Activated B cell treated with CpG ODN at 0.5 μM for 24 hours (primary cell): ENCODE measurements around the gene METTL15. TPM values are rescaled to one million over a fixed set of nuclear protein-coding genes. Genes with fewer than 3 reads are reported as not detected.
"Not testable (repeated sequence)": the region's sequence is repeated elsewhere in the genome, so short reads cannot be mapped to it uniquely, and the experiment has no call there.

Experiments
- ATAC-seq: fragments of 200-7000 bp; cut with Tn5 transposase; one replicate; pipeline ENCODE4 v1.10.0; 2021; ENCODE audit warnings: low read depth, mild to moderate bottlenecking, moderate library complexity
- CTCF ChIA-PET: fragments of 350-600 bp; sonication (Branson Sonifier 250); formaldehyde crosslinking; loops from one replicate; lab custom pipeline; 2021; ENCODE audit warnings: antibody characterized with exemption; lab: Charles Lee
- POLR2A ChIA-PET: fragments of 350-600 bp; sonication (Branson Sonifier 250); formaldehyde crosslinking; loops from one replicate; lab custom pipeline; 2021; ENCODE audit warnings: antibody characterized with exemption; lab: Charles Lee
- DNase-seq: peaks from one replicate; pipeline ENCODE4 v3.0.0; 2022
- H3K27ac Mint-ChIP-seq: one replicate; pipeline ENCODE4 v1.8.0; 2020; ENCODE audit warnings: mixed read lengths
- H3K27me3 Mint-ChIP-seq: one replicate; pipeline ENCODE4 v1.8.0; 2021; ENCODE audit warnings: mixed read lengths
- H3K36me3 Mint-ChIP-seq: one replicate; pipeline ENCODE4 v1.8.0; 2021; ENCODE audit warnings: low read depth, mixed read lengths
- H3K4me1 Mint-ChIP-seq: one replicate; pipeline ENCODE4 v1.8.0; 2021; ENCODE audit warnings: mixed read lengths
- H3K4me3 Mint-ChIP-seq: one replicate; pipeline ENCODE4 v1.8.0; 2020; ENCODE audit warnings: mild to moderate bottlenecking, mixed read lengths
- H3K9me3 Mint-ChIP-seq: one replicate; pipeline ENCODE4 v1.8.0; 2020; ENCODE audit warnings: mixed read lengths
- CTCF ChIP-seq: fragments of 200-600 bp; IDR thresholded peaks from one replicate; pipeline ENCODE4 v1.8.0; 2022; ENCODE audit warnings: antibody characterized with exemption, mild to moderate bottlenecking
- intact Hi-C: fragments of 100-400 bp; cut with micrococcal nuclease; formaldehyde crosslinking; loops from one replicate; pipeline ENCODE4 v1.15.1; 2024
- total RNA-seq: library from RNA; stranded (reverse); gene quantifications from 2 replicates; pipeline ENCODE4 v1.2.3, GENCODE V29; 2022

Gene METTL15
- total RNA-seq, 1 donor from 2014 or later = 14.2 TPM

GRCh38 chr11:28086569-28086968 is 21.6 kb upstream of the METTL15 start:
- no peaks in the 10 kb centered on the region for H3K36me3 Mint-ChIP-seq

GRCh38 chr11:28087192-28087591 is 21.0 kb upstream of the METTL15 start:
- H3K27ac Mint-ChIP-seq, H3K4me1 Mint-ChIP-seq, CTCF ChIA-PET, POLR2A ChIA-PET, ATAC-seq, intact Hi-C loops, H3K9me3 Mint-ChIP-seq, H3K4me3 Mint-ChIP-seq, DNase-seq, H3K27me3 Mint-ChIP-seq, H3K36me3 Mint-ChIP-seq: not testable (repeated sequence)

More at GRCh38 chr11:28086569-28086968, 21.6 kb upstream of the METTL15 start:
- no peak for ATAC-seq
- ChIA-PET CTCF (no interaction called here), POLR2A (no interaction called here)
- no peaks in the 10 kb centered on the region for H3K27me3 Mint-ChIP-seq
- TF ChIP-seq CTCF = no peak
- no peak overlapping the region for H3K4me3 Mint-ChIP-seq
- no peaks in the 10 kb centered on the region for H3K4me1 Mint-ChIP-seq
- no peak overlapping the region for H3K27ac Mint-ChIP-seq
- intact Hi-C loops = no loop called here
- no peak for DNase-seq
- H3K9me3 Mint-ChIP-seq = no peaks in the 10 kb centered on the region

- DNase-seq, ATAC-seq, H3K27me3 Mint-ChIP-seq, H3K4me3 Mint-ChIP-seq, H3K4me1 Mint-ChIP-seq, H3K36me3 Mint-ChIP-seq, POLR2A ChIA-PET, CTCF ChIA-PET, H3K27ac Mint-ChIP-seq, intact Hi-C loops, H3K9me3 Mint-ChIP-seq: not testable (repeated sequence)
Measured at GRCh38 chr11:28087693-28088092, 20.5 kb upstream of the METTL15 start.

GRCh38 chr11:28089378-28089777 is 18.8 kb upstream of the METTL15 start:
- intact Hi-C loops = no loop called here
- ATAC-seq (no peak), DNase-seq (no peak)
- Mint-ChIP-seq H3K27me3 (no peaks in the 10 kb centered on the region), H3K4me1 (no peaks in the 10 kb centered on the region), H3K36me3 (no peaks in the 10 kb centered on the region), H3K27ac (no peak overlapping the region), H3K9me3 (no peaks in the 10 kb centered on the region), H3K4me3 (no peak overlapping the region)
- ChIA-PET CTCF (no interaction called here), POLR2A (no interaction called here)
- TF ChIP-seq CTCF = no peak

GRCh38 chr11:28090052-28090749 is 18.0 kb upstream of the METTL15 start:
- Mint-ChIP-seq H3K27me3 (no peaks in the 10 kb centered on the region), H3K36me3 (no peaks in the 10 kb centered on the region), H3K27ac (no peak overlapping the region), H3K9me3 (no peaks in the 10 kb centered on the region), H3K4me3 (no peak overlapping the region), H3K4me1 (no peaks in the 10 kb centered on the region)
- TF ChIP-seq CTCF = no peak
- no peak for DNase-seq
- POLR2A ChIA-PET = no interaction called here
- no peak for ATAC-seq
- CTCF ChIA-PET = no interaction called here
- intact Hi-C loops = no loop called here

- ChIA-PET CTCF (no interaction called here), POLR2A (no interaction called here)
- Mint-ChIP-seq H3K27me3 (no peaks in the 10 kb centered on the region), H3K4me1 (no peaks in the 10 kb centered on the region), H3K36me3 (no peaks in the 10 kb centered on the region), H3K27ac (no peak overlapping the region), H3K9me3 (no peaks in the 10 kb centered on the region), H3K4me3 (no peak overlapping the region)
- no peak for DNase-seq
- no peak for ATAC-seq
- TF ChIP-seq CTCF = no peak
- intact Hi-C loops = no loop called here
Measured at GRCh38 chr11:28092786-28093185, 15.4 kb upstream of the METTL15 start.
